WTC11 (cell line): Measurements from ENCODE around the gene CHAMP1. TPM values are rescaled to one million over a fixed set of nuclear protein-coding genes. Genes with fewer than 3 reads are reported as not detected.

Experiments used
- ATAC-seq: fragments of 200-7000 bp; cut with Tn5 transposase; 2 replicates; pipeline ENCODE4 v1.10.0; 2021; ENCODE audit warnings: mild to moderate bottlenecking, moderate library complexity
- CTCF ChIA-PET: fragments of 300-600 bp; sonication (Branson Sonifier 250); formaldehyde crosslinking; loops from one replicate; lab custom pipeline; 2021; ENCODE audit warnings: antibody characterized with exemption; lab: Charles Lee
- POLR2A ChIA-PET: fragments of 350-600 bp; sonication (Branson Sonifier 250); formaldehyde crosslinking; loops from one replicate; lab custom pipeline; 2021; ENCODE audit warnings: antibody characterized with exemption; lab: Charles Lee
- DNase-seq: peaks from one replicate; pipeline ENCODE4 v3.0.0; 2021; ENCODE audit warnings: low spot score
- H3K27ac Mint-ChIP-seq: 2 replicates; pipeline ENCODE4 v1.8.0; 2021; ENCODE audit warnings: mixed read lengths
- H3K27me3 Mint-ChIP-seq: 2 replicates; pipeline ENCODE4 v1.8.0; 2021; ENCODE audit warnings: low read depth, mild to moderate bottlenecking, moderate library complexity, mixed read lengths
- H3K36me3 Mint-ChIP-seq: 2 replicates; pipeline ENCODE4 v1.8.0; 2021; ENCODE audit warnings: mixed read lengths
- H3K4me1 Mint-ChIP-seq: 2 replicates; pipeline ENCODE4 v1.8.0; 2022; ENCODE audit warnings: mixed read lengths
- H3K4me3 Mint-ChIP-seq: 2 replicates; pipeline ENCODE4 v1.8.0; 2021; ENCODE audit warnings: mild to moderate bottlenecking, moderate library complexity, mixed read lengths
- H3K9me3 Mint-ChIP-seq: 2 replicates; pipeline ENCODE4 v1.8.0; 2021; ENCODE audit warnings: mixed read lengths
- CREM ChIP-seq: sonication (generic); formaldehyde crosslinking; IDR thresholded peaks from 2 replicates; pipeline ENCODE4 v1.8.1; 2022; ENCODE audit warnings: mild to moderate bottlenecking, missing genetic modification reagents, moderate library complexity
- GABPB1 ChIP-seq: sonication (generic); formaldehyde crosslinking; IDR thresholded peaks from 2 replicates; pipeline ENCODE4 v1.8.1; 2023; ENCODE audit warnings: mild to moderate bottlenecking, missing genetic modification reagents
- IRF2 ChIP-seq: sonication (generic); formaldehyde crosslinking; IDR thresholded peaks from 2 replicates; pipeline ENCODE4 v1.8.0; 2022; ENCODE audit warnings: low read depth, missing genetic modification reagents, borderline replicate concordance
- NFE2L1 ChIP-seq: sonication (generic); formaldehyde crosslinking; IDR thresholded peaks from 2 replicates; pipeline ENCODE4 v1.8.1; 2023; ENCODE audit warnings: missing genetic modification reagents
- NR2C2 ChIP-seq: sonication (generic); formaldehyde crosslinking; IDR thresholded peaks from 2 replicates; pipeline ENCODE4 v1.8.0; 2022; ENCODE audit warnings: mild to moderate bottlenecking, missing genetic modification reagents
- NR3C1 ChIP-seq: sonication (generic); formaldehyde crosslinking; conservative IDR thresholded peaks from 2 replicates; pipeline ENCODE4 v1.8.1; 2023; ENCODE audit warnings: low read depth, mild to moderate bottlenecking, missing genetic modification reagents
- RELA ChIP-seq: sonication (generic); formaldehyde crosslinking; IDR thresholded peaks from 2 replicates; pipeline ENCODE4 v1.8.1; 2022; ENCODE audit warnings: missing genetic modification reagents, mild to moderate bottlenecking, borderline replicate concordance
- TCF7 ChIP-seq: sonication (generic); formaldehyde crosslinking; IDR thresholded peaks from 2 replicates; pipeline ENCODE4 v1.8.0; 2022; ENCODE audit warnings: mild to moderate bottlenecking, low read depth, missing genetic modification reagents, moderate library complexity
- ZBTB21 ChIP-seq: sonication (generic); formaldehyde crosslinking; IDR thresholded peaks from 2 replicates; pipeline ENCODE4 v1.8.1; 2023; ENCODE audit warnings: mild to moderate bottlenecking, missing genetic modification reagents, borderline replicate concordance
- total RNA-seq: library from RNA; stranded (reverse); gene quantifications from 3 replicates; pipeline ENCODE4 v1.2.3, GENCODE V29; 2021
- TF ChIP-seq, protein P1 (sequence below): fragments of 250-450 bp; sonication (Bioruptor Pico); IDR thresholded peaks from 2 replicates; pipeline ENCODE4 v1.8.0; 2021; ENCODE audit warnings: mild to moderate bottlenecking
- TF ChIP-seq, protein P2 (sequence below): sonication (generic); formaldehyde crosslinking; IDR thresholded peaks from 2 replicates; pipeline ENCODE4 v1.8.1; 2023; ENCODE audit warnings: mild to moderate bottlenecking, missing genetic modification reagents
- TF ChIP-seq, protein P3 (sequence below): sonication (generic); formaldehyde crosslinking; IDR thresholded peaks from 2 replicates; pipeline ENCODE4 v1.8.0; 2023; ENCODE audit warnings: missing genetic modification reagents
- TF ChIP-seq, protein P4 (sequence below): sonication (generic); formaldehyde crosslinking; conservative IDR thresholded peaks from 2 replicates; pipeline ENCODE4 v1.8.1; 2023; ENCODE audit warnings: mild to moderate bottlenecking, low read depth, missing genetic modification reagents, moderate library complexity
- TF ChIP-seq, protein P5 (sequence below): sonication (generic); formaldehyde crosslinking; IDR thresholded peaks from 2 replicates; pipeline ENCODE4 v1.8.0; 2023; ENCODE audit warnings: mild to moderate bottlenecking, missing genetic modification reagents
- TF ChIP-seq, protein P6 (sequence below): fragments of 250-450 bp; sonication (Bioruptor Pico); IDR thresholded peaks from 2 replicates; pipeline ENCODE4 v1.9.0; 2021; ENCODE audit warnings: moderate library complexity, mild to moderate bottlenecking, inconsistent platforms, borderline replicate concordance
- TF ChIP-seq, protein P7 (sequence below): sonication (generic); formaldehyde crosslinking; IDR thresholded peaks from 2 replicates; pipeline ENCODE4 v1.8.1; 2022; ENCODE audit warnings: low read depth, mild to moderate bottlenecking, moderate library complexity, missing genetic modification reagents, borderline replicate concordance

Gene CHAMP1
- total RNA-seq, 1 experiment from 2014 or later: 31.7 TPM

DNA sequence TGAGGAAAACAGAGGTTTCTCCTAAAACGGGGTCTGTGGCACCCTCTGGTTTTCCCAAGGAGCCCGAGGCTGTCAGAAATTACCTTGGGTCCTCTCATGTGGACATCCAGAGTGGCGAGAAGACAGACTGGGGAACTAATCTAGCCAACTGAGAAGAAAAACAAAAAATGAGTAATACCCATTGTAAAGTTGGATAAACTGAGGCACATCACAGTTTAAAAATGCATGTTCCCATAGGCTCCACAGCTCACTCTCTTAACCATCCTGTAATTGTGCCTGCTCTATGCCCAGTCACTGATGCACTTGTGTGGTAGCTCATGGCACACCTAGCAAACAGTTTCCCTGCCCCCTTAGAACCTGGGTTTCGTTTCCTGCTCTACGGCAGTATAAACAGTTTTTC is 48.1 kb upstream of the CHAMP1 start:
- ATAC-seq (no peak), DNase-seq (no peak)
- ChIA-PET POLR2A (no interaction called here), CTCF (no interaction called here)
- Mint-ChIP-seq H3K9me3 (no peaks in the 10 kb centered on the region; the same call in 1 of the 2 replicates), H3K27ac (no peak overlapping the region), H3K36me3 (peaks cover 75% of the 10 kb centered on the region), H3K27me3 (no peaks in the 10 kb centered on the region), H3K4me3 (no peak overlapping the region), H3K4me1 (no peaks in the 10 kb centered on the region)
- TF ChIP-seq NR2C2 (no peak), NR3C1 (no peak), CREM (CRISPR knock-in tag) (no peak), RELA (no peak), GABPB1 (CRISPR knock-in tag) (no peak), ZBTB21 (no peak), TCF7 (CRISPR knock-in tag) (no peak), NFE2L1 (no peak), IRF2 (no peak)
- TF ChIP-seq, protein P1, sequence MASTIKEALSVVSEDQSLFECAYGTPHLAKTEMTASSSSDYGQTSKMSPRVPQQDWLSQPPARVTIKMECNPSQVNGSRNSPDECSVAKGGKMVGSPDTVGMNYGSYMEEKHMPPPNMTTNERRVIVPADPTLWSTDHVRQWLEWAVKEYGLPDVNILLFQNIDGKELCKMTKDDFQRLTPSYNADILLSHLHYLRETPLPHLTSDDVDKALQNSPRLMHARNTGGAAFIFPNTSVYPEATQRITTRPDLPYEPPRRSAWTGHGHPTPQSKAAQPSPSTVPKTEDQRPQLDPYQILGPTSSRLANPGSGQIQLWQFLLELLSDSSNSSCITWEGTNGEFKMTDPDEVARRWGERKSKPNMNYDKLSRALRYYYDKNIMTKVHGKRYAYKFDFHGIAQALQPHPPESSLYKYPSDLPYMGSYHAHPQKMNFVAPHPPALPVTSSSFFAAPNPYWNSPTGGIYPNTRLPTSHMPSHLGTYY (CRISPR knock-in tag): no peak
- TF ChIP-seq, protein P2, sequence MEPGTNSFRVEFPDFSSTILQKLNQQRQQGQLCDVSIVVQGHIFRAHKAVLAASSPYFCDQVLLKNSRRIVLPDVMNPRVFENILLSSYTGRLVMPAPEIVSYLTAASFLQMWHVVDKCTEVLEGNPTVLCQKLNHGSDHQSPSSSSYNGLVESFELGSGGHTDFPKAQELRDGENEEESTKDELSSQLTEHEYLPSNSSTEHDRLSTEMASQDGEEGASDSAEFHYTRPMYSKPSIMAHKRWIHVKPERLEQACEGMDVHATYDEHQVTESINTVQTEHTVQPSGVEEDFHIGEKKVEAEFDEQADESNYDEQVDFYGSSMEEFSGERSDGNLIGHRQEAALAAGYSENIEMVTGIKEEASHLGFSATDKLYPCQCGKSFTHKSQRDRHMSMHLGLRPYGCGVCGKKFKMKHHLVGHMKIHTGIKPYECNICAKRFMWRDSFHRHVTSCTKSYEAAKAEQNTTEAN (CRISPR knock-in tag): no peak
- TF ChIP-seq, protein P3, sequence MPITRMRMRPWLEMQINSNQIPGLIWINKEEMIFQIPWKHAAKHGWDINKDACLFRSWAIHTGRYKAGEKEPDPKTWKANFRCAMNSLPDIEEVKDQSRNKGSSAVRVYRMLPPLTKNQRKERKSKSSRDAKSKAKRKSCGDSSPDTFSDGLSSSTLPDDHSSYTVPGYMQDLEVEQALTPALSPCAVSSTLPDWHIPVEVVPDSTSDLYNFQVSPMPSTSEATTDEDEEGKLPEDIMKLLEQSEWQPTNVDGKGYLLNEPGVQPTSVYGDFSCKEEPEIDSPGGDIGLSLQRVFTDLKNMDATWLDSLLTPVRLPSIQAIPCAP: no peak
- TF ChIP-seq, protein P4, sequence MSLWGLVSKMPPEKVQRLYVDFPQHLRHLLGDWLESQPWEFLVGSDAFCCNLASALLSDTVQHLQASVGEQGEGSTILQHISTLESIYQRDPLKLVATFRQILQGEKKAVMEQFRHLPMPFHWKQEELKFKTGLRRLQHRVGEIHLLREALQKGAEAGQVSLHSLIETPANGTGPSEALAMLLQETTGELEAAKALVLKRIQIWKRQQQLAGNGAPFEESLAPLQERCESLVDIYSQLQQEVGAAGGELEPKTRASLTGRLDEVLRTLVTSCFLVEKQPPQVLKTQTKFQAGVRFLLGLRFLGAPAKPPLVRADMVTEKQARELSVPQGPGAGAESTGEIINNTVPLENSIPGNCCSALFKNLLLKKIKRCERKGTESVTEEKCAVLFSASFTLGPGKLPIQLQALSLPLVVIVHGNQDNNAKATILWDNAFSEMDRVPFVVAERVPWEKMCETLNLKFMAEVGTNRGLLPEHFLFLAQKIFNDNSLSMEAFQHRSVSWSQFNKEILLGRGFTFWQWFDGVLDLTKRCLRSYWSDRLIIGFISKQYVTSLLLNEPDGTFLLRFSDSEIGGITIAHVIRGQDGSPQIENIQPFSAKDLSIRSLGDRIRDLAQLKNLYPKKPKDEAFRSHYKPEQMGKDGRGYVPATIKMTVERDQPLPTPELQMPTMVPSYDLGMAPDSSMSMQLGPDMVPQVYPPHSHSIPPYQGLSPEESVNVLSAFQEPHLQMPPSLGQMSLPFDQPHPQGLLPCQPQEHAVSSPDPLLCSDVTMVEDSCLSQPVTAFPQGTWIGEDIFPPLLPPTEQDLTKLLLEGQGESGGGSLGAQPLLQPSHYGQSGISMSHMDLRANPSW (CRISPR knock-in tag): no peak
- TF ChIP-seq, protein P5, sequence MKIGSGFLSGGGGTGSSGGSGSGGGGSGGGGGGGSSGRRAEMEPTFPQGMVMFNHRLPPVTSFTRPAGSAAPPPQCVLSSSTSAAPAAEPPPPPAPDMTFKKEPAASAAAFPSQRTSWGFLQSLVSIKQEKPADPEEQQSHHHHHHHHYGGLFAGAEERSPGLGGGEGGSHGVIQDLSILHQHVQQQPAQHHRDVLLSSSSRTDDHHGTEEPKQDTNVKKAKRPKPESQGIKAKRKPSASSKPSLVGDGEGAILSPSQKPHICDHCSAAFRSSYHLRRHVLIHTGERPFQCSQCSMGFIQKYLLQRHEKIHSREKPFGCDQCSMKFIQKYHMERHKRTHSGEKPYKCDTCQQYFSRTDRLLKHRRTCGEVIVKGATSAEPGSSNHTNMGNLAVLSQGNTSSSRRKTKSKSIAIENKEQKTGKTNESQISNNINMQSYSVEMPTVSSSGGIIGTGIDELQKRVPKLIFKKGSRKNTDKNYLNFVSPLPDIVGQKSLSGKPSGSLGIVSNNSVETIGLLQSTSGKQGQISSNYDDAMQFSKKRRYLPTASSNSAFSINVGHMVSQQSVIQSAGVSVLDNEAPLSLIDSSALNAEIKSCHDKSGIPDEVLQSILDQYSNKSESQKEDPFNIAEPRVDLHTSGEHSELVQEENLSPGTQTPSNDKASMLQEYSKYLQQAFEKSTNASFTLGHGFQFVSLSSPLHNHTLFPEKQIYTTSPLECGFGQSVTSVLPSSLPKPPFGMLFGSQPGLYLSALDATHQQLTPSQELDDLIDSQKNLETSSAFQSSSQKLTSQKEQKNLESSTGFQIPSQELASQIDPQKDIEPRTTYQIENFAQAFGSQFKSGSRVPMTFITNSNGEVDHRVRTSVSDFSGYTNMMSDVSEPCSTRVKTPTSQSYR (CRISPR knock-in tag): no peak
- TF ChIP-seq, protein P6, sequence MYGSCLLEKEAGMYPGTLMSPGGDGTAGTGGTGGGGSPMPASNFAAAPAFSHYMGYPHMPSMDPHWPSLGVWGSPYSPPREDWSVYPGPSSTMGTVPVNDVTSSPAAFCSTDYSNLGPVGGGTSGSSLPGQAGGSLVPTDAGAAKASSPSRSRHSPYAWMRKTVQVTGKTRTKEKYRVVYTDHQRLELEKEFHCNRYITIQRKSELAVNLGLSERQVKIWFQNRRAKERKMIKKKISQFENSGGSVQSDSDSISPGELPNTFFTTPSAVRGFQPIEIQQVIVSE: no peak
- TF ChIP-seq, protein P7, sequence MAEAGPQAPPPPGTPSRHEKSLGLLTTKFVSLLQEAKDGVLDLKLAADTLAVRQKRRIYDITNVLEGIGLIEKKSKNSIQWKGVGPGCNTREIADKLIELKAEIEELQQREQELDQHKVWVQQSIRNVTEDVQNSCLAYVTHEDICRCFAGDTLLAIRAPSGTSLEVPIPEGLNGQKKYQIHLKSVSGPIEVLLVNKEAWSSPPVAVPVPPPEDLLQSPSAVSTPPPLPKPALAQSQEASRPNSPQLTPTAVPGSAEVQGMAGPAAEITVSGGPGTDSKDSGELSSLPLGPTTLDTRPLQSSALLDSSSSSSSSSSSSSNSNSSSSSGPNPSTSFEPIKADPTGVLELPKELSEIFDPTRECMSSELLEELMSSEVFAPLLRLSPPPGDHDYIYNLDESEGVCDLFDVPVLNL: no peak
